SK-N-SH treated with all-trans-retinoic acid at 6 μM for 48 hours (cell line): ENCODE data around the gene SKI.

Experiments used
- ATAC-seq: fragments of 200-7000 bp; cut with Tn5 transposase; 3 replicates; pipeline ENCODE4 v1.9.1; 2020; ENCODE audit warnings: mild to moderate bottlenecking, moderate library complexity
- ARNTL ChIP-seq: fragments of 450-650 bp; formaldehyde crosslinking; IDR thresholded peaks from 2 replicates; pipeline ENCODE4 v1.5.0; 2020; ENCODE audit warnings: low read depth, mild to moderate bottlenecking, moderate library complexity, borderline replicate concordance
- BACH2 ChIP-seq: fragments of 250-450 bp; sonication (Bioruptor Pico); IDR thresholded peaks from 2 replicates; pipeline ENCODE4 v1.9.0; 2021; ENCODE audit warnings: mild to moderate bottlenecking, borderline replicate concordance
- CSDC2 ChIP-seq: fragments of 250-450 bp; sonication (Bioruptor Pico); IDR thresholded peaks from 2 replicates; pipeline ENCODE4 v1.5.0; 2020; ENCODE audit warnings: mild to moderate bottlenecking, moderate library complexity
- CSRNP3 ChIP-seq: fragments of 250-450 bp; sonication (Bioruptor Pico); IDR thresholded peaks from 2 replicates; pipeline ENCODE4 v1.5.1; 2021; ENCODE audit warnings: mild to moderate bottlenecking, moderate library complexity
- ESRRG ChIP-seq: fragments of 250-450 bp; sonication (Bioruptor Pico); IDR thresholded peaks from 2 replicates; pipeline ENCODE4 v1.6.1; 2021; ENCODE audit warnings: mild to moderate bottlenecking
- ISL1 ChIP-seq: fragments of 250-450 bp; sonication (Bioruptor Pico); IDR thresholded peaks from 2 replicates; pipeline ENCODE4 v2.1.2; 2022; ENCODE audit warnings: mild to moderate bottlenecking, moderate library complexity
- OSR1 ChIP-seq: fragments of 250-450 bp; sonication (Bioruptor Pico); IDR thresholded peaks from 2 replicates; pipeline ENCODE4 v1.8.0; 2022; ENCODE audit warnings: moderate library complexity, mild to moderate bottlenecking, inconsistent platforms
- PATZ1 ChIP-seq: fragments of 250-450 bp; sonication (Bioruptor Pico); IDR thresholded peaks from 2 replicates; pipeline ENCODE4 v1.8.0; 2020; ENCODE audit warnings: mild to moderate bottlenecking, moderate library complexity, borderline replicate concordance
- PPARA ChIP-seq: fragments of 250-450 bp; sonication (Bioruptor Pico); IDR thresholded peaks from 2 replicates; pipeline ENCODE4 v1.5.0; 2020; ENCODE audit warnings: mild to moderate bottlenecking, borderline replicate concordance
- SNAI2 ChIP-seq: fragments of 250-450 bp; sonication (Bioruptor Pico); IDR thresholded peaks from 2 replicates; pipeline ENCODE4 v1.5.0; 2020; ENCODE audit warnings: mild to moderate bottlenecking, moderate library complexity
- TCF4 ChIP-seq: fragments of 250-450 bp; sonication (Bioruptor Pico); IDR thresholded peaks from 2 replicates; pipeline ENCODE4 v1.8.0; 2021; ENCODE audit warnings: mild to moderate bottlenecking, moderate library complexity, borderline replicate concordance
- ZC3H10 ChIP-seq: fragments of 250-450 bp; sonication (Bioruptor Pico); IDR thresholded peaks from 2 replicates; pipeline ENCODE4 v1.5.1; 2021; ENCODE audit warnings: mild to moderate bottlenecking, moderate library complexity
- ZFP3 ChIP-seq: fragments of 250-450 bp; sonication (Bioruptor Pico); IDR thresholded peaks from 2 replicates; pipeline ENCODE4 v1.5.0; 2020; ENCODE audit warnings: mild to moderate bottlenecking, moderate library complexity
- ZFP30 ChIP-seq: fragments of 450-650 bp; formaldehyde crosslinking; IDR thresholded peaks from 2 replicates; pipeline ENCODE4 v1.5.0; 2022; ENCODE audit warnings: mild to moderate bottlenecking, moderate library complexity
- ZNF565 ChIP-seq: fragments of 450-650 bp; formaldehyde crosslinking; conservative IDR thresholded peaks from 2 replicates; pipeline ENCODE4 v1.5.0; 2020; ENCODE audit warnings: low read depth, mild to moderate bottlenecking, moderate library complexity
- ZNF70 ChIP-seq: fragments of 450-650 bp; formaldehyde crosslinking; IDR thresholded peaks from 2 replicates; pipeline ENCODE4 v1.5.0; 2020; ENCODE audit warnings: mild to moderate bottlenecking, moderate library complexity
- ZNF8 ChIP-seq: fragments of 450-650 bp; formaldehyde crosslinking; IDR thresholded peaks from 2 replicates; pipeline ENCODE4 v1.5.0; 2020; ENCODE audit warnings: mild to moderate bottlenecking, moderate library complexity
- TF ChIP-seq, protein P1 (sequence below): fragments of 250-450 bp; sonication (Bioruptor Pico); IDR thresholded peaks from 2 replicates; pipeline ENCODE4 v1.5.1; 2020; ENCODE audit warnings: low read depth, mild to moderate bottlenecking, moderate library complexity

SKI gene

DNA sequence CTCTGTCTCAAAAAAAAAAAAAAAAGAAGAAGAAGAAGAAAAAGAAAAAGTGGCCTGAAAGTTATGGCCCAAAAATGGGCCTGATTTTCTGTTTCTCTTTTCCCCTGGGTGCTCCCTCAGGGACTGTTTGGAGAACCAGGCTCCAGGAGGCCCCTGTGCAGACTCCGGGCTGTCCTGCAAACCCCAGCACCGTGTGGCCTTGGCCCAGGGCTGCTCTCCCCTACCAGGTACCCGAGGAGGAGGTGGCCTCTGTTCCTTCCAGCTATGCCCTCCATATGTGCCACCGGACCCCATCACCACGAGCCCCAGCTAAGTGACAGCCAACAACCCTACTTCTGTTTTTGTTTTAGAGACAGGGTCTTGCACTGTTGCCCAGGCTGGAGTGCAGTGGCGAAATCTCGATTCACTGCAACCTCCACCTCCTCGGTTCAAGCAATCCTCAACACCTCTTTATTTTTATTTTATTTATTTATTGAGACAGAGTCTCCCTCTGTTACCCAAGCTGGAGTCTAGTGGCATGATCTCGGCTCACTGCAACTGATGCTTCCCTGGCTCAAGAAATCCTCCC lies 26.0 kb upstream of the SKI start:
- TF ChIP-seq TCF4 (CRISPR knock-in tag) (no peak), PATZ1 (CRISPR knock-in tag) (no peak), ISL1 (no peak), BACH2 (CRISPR knock-in tag) (no peak), ZNF565 (CRISPR knock-in tag) (no peak), SNAI2 (CRISPR knock-in tag) (no peak), ZFP3 (no peak), ZC3H10 (CRISPR knock-in tag) (no peak), ESRRG (CRISPR knock-in tag) (no peak), CSDC2 (no peak), ARNTL (no peak), OSR1 (CRISPR knock-in tag) (no peak), ZNF8 (no peak), PPARA (no peak), CSRNP3 (no peak), ZFP30 (CRISPR knock-in tag) (no peak)
- TF ChIP-seq, all 23 proteins: peak for 0
- no peak for ATAC-seq

DNA sequence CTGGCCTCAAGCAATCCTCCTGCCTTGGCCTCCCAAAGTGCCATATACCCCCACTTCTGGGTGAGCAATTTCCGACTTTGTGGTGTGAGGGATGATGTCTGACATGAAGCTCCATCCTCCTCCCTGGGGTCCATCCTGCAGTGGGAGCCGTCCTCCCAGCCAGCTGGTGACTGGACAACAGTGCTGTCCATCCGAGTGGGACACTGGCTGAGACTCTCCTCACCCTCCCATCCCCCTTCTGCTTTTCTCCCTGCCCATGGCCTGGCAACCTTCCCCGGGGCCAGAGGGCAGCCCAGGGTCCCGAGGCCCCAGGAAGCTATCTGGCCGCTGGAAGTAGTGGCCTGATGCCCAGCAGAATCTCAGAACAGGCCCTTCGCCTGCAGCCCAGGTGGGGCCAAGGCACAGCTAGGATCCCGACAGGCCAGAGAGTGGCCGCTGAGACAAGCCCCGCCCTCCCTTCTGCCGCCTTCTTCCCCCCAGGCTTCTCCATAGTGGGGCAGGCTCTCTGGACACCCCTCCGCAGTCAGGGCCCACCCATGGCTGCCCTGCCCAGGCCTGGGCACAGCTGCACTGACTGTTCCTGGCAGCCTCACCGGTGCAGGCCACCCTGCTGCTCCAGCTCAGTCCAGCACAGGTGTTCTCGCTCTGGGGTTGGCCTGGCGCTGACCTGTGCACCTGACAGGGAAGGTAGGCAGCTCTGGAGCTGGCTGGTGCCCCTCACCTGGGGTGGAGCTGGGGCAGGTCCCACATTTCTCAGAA lies 25.1 kb upstream of the SKI start:
- ATAC-seq: no peak
- TF ChIP-seq ISL1: no peak
- no peak for TF ChIP-seq TCF4 (CRISPR knock-in tag)
- no peak for TF ChIP-seq ZFP30 (CRISPR knock-in tag)
- TF ChIP-seq, protein P1, sequence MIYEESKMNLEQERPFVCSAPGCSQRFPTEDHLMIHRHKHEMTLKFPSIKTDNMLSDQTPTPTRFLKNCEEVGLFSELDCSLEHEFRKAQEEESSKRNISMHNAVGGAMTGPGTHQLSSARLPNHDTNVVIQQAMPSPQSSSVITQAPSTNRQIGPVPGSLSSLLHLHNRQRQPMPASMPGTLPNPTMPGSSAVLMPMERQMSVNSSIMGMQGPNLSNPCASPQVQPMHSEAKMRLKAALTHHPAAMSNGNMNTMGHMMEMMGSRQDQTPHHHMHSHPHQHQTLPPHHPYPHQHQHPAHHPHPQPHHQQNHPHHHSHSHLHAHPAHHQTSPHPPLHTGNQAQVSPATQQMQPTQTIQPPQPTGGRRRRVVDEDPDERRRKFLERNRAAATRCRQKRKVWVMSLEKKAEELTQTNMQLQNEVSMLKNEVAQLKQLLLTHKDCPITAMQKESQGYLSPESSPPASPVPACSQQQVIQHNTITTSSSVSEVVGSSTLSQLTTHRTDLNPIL: no peak
- no peak for TF ChIP-seq ZNF8

DNA sequence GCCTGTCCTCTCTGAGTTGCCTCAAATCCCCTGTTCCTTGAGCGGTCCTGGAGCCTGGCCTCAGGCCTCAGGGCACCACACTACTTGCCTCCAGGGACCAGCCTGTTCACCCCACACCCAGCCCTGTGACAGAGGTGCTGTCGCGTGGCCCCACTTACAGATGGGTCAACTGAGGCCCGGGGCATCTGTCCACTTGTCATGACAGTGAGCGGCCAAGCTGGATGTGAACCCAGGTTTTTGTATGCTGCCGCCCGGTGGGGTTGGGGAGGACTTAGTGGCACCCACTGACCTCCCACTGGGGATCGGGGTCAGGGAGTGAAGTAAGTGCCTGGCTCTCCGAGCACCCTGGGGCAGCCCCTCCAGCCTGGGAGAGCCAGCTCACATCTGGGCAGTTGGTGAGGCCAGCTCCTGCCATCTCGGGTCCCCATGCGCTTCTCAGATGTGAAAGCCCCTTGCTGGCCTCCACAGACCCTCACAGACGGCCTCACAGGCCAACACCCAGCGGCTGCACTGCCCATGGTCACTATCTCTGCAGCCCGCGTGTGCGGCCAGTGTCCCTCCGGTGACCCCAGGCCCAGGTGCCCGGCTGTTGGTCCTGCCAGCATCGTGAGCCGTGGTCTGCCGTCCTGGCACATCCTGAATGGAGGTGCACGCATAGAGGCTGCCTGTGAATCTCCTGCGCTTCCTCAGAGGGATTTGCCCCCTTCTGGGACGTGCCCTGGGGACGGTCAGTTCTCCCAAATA lies 24.3 kb upstream of the SKI start:
- no peak for TF ChIP-seq PPARA
- TF ChIP-seq ZNF565 (CRISPR knock-in tag): no peak
- TF ChIP-seq ISL1: no peak
- TF ChIP-seq PATZ1 (CRISPR knock-in tag): no peak
- TF ChIP-seq ZNF70 (CRISPR knock-in tag): no peak
- TF ChIP-seq ZFP3: no peak
- TF ChIP-seq ZC3H10 (CRISPR knock-in tag): no peak
- no peak for TF ChIP-seq ZNF8
- TF ChIP-seq ZFP30 (CRISPR knock-in tag): no peak
- TF ChIP-seq, all 23 proteins: peak for 0
- ATAC-seq: no peak

- TF ChIP-seq OSR1 (CRISPR knock-in tag) (no peak), PATZ1 (CRISPR knock-in tag) (no peak), ESRRG (CRISPR knock-in tag) (no peak), ZC3H10 (CRISPR knock-in tag) (no peak), ARNTL (no peak), ISL1 (no peak), SNAI2 (CRISPR knock-in tag) (no peak)
- TF ChIP-seq, protein P1: no peak
- ATAC-seq: peak; percentile 75
These were observed 23.5 kb upstream of the SKI start for GRCh38 chr1:2204415-2205190.
